Stimulated activated CD8-positive, alpha-beta memory T cell treated with anti-CD3 and anti-CD28 coated beads, Interleukin-15, amount 100 ng/mL, for 48 hours (primary cell): ENCODE data around the gene B3GALT6.

Experiments
- DNase-seq, 2 donors: peaks; one replicate each; pipeline ENCODE4 v3.0.0-alpha.2; 2020; ENCODE audit warnings: low read depth in 2 of 2

B3GALT6 gene

GRCh38 chr1:1215881-1216605, 16.0 kb upstream of the B3GALT6 start:
- DNase-seq: no peak

GRCh38 chr1:1216770-1217620, 15.0 kb upstream of the B3GALT6 start:
- DNase-seq: no peak

GRCh38 chr1:1217621-1218523, 14.2 kb upstream of the B3GALT6 start:
- no peak for DNase-seq

- no peak for DNase-seq
Measured at GRCh38 chr1:1218524-1219200, 13.4 kb upstream of the B3GALT6 start.

GRCh38 chr1:1219341-1219740, 12.7 kb upstream of the B3GALT6 start:
- no peak for DNase-seq

- DNase-seq: no peak
Measured at GRCh38 chr1:1220197-1220596, 11.8 kb upstream of the B3GALT6 start.

DNA sequence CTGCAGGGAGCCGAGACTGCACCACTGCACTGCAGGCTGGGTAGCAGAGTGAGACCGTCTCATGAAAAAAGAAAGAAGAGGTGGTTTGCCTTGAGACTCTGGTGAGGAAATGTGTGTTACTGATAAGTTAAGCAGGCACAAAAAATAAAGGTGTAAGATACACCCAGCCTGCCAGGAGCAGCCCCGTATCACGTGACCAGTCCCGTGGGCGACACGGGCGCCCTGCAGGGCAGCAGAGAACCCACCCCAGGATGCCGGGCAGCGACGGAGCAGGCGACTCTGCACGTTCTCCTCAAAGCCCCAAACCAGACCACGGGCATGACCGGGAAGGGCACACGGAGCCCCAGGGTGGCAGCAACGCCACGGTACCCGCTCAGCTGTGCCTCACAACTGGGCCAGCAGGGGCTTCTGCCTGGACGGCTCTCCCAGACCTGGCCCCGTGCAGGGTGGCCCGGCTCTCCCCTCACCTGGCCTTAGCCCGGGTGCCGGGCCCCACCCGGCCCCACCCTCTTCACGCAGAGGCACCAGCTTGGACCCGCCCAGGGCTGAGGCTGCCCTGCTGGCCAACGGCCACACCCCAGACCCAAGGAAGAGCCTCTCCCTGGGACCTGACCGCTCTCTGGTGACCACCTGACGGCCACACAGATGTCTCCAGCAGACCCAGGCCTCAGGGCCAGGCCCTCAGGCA, 10.0 kb upstream of the B3GALT6 start:
- DNase-seq: no peak

DNA sequence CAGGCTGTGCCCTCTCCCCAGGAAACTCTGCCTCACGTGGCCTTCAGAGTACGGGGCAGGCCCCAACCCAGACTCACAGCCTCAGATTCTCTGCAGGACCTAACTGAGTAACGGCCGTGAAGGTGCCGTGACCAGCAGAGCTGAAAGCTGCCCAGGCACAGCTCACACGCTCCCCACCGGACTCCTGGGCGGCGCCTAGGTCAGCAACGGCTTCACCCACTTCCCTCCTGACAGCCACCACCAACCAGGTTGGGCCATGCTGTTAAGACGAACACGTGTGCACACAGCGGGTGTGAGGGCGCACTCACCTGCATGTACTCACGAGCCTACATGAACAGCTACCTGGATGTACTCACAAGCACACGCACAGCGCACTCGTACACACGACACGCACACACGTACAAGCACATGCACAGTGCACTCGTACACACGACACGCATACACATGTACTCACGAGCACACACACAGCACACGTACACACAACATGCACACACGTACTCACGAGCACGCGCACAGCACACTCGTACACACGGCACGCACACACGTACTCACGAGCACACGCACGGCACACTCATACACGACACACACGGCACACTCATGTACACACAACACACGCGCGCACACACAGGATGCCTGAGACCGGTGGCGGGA, 9.3 kb upstream of the B3GALT6 start:
- no peak for DNase-seq

GRCh38 chr1:1223321-1223720, 8.7 kb upstream of the B3GALT6 start:
- DNase-seq: no peak

- DNase-seq: no peak
Measured at GRCh38 chr1:1223891-1224290, 8.1 kb upstream of the B3GALT6 start.

DNA sequence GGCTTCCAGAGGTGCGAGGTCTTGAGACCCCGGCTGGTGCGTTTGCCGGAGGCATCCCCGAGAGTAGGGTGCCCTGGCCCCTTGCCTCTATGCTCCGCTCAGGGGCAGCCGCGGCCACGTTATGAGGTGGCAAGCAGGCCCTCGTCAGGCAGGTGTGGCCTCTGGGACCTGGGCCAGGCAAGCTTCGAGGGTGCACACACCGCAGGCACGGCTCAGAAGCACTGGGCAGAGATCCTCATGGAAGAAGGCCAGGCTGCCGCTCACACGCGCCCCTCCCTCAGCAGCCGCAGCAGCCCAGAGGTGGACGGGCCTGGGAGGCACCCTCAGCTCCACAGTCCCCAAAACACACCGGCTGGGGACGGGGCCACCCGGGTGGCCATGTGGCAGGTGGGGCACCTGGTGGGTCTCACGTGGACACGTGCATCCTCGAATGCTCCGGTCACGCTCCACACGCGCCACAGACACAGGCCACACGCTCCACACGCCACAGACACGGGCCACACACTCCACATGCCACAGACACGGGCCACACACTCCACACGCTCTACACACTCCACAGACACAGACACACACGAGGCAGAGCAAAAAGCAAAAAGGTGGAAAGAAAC, 6.7 kb upstream of the B3GALT6 start:
- no peak for DNase-seq

DNA sequence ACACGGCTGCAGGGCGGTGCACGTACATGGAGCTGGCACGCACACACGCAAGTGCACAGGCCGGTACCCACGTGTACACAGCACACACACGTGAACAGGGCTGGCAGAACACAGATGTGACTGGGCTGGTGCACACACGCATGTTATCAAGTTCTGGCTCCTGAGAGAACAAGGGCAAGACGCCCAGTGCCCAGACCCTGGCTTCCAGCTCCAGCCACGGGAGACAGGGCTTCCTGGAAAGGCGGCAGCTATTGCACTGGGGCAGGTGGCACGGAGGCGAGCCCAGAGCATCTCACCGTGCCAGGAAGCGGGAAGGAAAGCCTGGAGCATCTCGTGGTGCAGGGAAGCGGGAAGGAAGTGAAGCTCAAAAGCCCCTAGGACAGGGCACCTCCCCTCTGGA, 6.1 kb upstream of the B3GALT6 start:
- DNase-seq: no peak

DNA sequence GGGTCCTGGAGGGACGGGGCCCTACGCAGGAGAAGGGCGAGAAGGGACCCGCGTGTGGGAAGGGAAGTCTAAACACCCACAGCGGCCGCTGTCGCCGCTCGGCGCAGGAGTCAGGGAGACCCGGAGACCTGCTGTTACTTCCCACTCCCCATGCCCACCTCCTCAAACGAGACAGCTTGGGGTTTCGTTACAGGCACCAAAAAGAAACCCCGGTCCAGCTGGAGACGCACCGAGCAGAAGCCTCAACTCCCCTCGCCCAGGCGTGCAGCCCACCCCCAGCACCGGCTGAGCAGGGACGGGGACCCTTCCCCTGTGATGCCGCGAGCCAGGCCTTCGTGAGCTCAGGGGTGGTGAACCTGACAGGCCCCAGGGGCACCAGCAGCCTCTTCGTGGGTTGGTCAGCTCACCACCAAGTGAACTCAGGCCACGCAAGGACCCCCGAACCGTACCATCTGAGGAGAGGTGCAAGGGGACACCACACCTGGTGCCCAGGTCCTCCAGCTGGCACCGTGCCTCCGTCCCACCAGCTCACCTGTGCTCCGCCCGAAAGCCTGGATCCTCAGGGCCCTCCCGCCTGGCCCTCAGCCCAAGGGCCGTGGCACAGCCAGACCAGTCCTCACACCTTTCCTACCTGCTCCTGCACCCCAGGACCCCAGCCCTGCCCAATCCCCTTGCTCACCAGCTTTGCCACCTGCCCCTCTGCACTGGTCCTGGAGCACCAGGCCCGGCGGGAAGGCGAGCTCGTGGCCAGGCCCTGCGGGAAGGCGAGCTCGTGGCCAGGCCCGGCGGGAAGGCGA, 5.3 kb upstream of the B3GALT6 start:
- no peak for DNase-seq

DNA sequence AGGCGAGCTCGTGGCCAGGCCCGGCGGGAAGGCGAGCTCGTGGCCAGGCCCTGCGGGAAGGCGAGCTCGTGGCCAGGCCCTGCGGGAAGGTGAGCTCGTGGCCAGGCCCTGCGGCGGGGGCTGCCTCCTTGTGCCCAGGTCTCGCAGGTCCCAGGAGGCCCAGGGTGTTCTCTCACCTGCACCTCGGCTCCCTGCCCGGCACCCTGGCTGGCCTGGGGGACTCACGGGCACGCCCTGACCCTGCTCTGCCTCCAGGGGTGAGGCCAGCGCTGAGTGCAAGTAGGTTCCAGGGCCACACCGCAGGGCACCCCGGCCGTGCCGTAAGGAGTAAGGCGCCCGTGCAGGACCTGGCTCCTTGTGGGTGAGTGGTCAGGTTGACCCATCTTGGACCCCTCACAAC, 4.7 kb upstream of the B3GALT6 start:
- DNase-seq: no peak

- no peak for DNase-seq
Measured at GRCh38 chr1:1228187-1228586, 3.9 kb upstream of the B3GALT6 start.

DNA sequence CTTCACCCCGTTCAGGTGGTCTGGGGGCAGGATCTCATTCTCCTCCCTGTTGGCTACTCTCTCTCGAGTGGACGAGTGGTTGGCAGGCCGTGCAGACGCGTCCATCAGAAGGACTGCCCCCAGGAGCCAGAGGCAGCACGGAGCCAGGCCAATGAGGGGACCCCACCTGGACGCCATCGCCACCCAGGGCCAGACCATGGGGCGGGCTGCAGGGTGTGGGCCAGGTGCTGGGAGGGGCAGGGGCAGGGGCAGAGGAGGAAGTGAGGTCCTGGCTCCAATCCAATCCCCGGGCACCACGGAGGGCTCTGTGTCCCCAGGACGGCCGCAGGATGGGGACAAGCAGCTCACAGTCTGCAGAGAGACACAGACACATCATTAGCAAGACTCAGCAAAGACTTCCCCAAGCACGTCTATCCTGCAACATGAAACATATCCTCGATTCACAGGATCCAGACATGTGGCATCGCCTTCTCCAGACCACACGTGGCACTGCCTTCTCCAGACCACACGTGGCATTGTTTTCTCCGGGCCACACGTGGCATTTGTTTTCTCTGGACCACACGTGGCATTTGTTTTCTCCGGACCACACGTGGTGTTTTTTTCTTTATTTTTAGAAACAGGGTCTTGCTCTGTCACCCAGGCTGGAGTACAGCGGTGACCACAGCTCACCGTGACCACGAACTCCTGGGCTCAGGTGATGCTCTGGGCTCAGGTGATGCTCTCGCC, 3.3 kb upstream of the B3GALT6 start:
- DNase-seq: no peak

DNA sequence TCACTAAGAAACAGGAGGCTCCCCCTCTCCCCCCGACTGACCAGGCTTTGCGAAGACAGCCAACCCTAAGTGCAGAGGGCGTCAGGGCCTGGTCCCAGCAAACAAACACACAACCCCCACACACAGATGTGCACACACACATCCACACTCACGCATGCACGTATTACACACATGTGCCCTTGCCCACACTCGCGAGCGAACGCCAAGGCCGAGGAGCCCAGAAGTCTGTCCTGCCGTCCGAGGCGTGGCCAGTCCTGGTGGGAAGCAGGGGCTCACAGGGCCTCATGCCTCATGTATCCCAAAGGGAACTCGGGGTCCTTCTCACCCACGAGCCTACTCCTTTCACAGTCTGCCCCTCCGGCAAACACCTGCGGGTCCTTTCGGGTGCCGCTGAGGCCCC, 2.3 kb upstream of the B3GALT6 start:
- DNase-seq: no peak

DNA sequence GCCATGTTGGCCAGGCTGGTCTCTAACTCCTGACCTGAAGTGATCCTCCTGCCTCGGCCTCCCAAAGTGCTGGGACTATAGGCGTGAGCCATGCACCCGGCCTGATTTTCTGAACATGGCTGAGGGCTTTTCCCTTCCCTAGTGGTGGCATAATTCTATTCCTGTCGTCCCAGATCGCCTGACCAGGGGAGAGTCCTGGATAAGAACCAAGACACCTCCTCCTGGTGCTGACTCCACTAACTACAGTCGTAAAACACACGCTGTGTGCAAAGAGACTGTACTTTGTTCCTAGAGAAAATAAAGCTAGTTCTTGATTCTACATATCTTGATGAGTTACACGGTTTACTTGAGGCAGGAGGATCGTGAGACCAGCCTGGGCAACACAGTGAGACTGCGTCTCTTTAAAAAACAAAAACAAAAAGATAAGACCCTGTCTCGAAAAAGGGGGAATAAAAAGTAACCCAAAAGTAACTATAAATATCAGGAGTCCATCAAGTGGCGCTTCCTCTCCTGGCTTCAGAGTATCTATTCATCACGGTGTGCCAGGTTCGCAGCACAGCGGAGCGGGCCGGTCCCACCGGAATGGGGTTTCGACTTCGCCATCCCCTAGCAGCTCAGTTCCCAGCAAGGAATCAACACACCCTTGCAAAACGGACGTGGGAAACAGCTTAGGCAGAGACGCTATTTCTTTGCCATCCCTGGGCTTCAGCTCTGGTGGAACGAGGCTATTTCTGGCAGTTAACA, 1.2 kb upstream of the B3GALT6 start:
- DNase-seq: no peak
